ENCODE data around the gene NKAIN2.

Gene NKAIN2

GRCh38 chr6:123788319-123788718, 15.3 kb upstream of the NKAIN2 start:
- no peak for DNase-seq (ENCODE audit: low read depth)
- in situ Hi-C loops (cut with HindIII; ENCODE audit: low sequenced_read_pairs), result no loop called here
- no peak overlapping the region for H3K4me3 ChIP-seq (ENCODE audit: low read depth, low read length)
- TF ChIP-seq, protein P1, sequence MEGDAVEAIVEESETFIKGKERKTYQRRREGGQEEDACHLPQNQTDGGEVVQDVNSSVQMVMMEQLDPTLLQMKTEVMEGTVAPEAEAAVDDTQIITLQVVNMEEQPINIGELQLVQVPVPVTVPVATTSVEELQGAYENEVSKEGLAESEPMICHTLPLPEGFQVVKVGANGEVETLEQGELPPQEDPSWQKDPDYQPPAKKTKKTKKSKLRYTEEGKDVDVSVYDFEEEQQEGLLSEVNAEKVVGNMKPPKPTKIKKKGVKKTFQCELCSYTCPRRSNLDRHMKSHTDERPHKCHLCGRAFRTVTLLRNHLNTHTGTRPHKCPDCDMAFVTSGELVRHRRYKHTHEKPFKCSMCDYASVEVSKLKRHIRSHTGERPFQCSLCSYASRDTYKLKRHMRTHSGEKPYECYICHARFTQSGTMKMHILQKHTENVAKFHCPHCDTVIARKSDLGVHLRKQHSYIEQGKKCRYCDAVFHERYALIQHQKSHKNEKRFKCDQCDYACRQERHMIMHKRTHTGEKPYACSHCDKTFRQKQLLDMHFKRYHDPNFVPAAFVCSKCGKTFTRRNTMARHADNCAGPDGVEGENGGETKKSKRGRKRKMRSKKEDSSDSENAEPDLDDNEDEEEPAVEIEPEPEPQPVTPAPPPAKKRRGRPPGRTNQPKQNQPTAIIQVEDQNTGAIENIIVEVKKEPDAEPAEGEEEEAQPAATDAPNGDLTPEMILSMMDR (IDR thresholded peaks at IDR 0.05; ENCODE audit: low read depth, low read length, missing control alignments), result no peak

- TF ChIP-seq, protein P1 (IDR thresholded peaks at IDR 0.05; ENCODE audit: low read depth, low read length, missing control alignments), result no peak
- in situ Hi-C loops (cut with HindIII; ENCODE audit: low sequenced_read_pairs), result no loop called here
These were observed 9.5 kb upstream of the NKAIN2 start for GRCh38 chr6:123794190-123794589.

DNA sequence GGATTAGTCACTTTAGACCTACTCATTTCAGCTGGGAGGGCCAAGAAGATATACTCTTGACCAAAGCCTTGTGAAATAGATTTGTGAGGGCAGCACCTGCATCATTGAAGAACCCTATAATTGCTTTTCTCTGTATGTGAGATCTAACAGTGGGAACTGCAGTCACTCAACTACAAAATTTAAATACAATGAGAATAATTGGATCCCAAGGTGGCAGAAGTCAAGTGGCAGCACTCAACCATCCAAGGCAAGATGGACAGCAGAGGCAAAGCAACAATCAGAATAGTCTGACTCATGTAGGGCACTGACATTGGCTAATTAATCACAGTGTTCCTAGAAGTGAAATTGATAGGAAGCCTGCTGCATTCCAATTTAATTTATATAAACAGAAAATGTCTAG, 8.9 kb upstream of the NKAIN2 start:
- no peak overlapping the region for H3K4me3 ChIP-seq (ENCODE audit: low read depth, low read length)
- no peak for DNase-seq (ENCODE audit: low read depth)
- in situ Hi-C loops (cut with HindIII; ENCODE audit: low sequenced_read_pairs), result no loop called here
- TF ChIP-seq, protein P1 (IDR thresholded peaks at IDR 0.05; ENCODE audit: low read depth, low read length, missing control alignments), result no peak

More at GRCh38 chr6:123794190-123794589, 9.5 kb upstream of the NKAIN2 start:
- no peak overlapping the region for H3K4me3 ChIP-seq (ENCODE audit: low read depth, low read length)
- DNase-seq (ENCODE audit: low read depth), result no peak

GRCh38 chr6:123801067-123801466, 2.6 kb upstream of the NKAIN2 start:
- in situ Hi-C loops (cut with HindIII; ENCODE audit: low sequenced_read_pairs), result no loop called here
- TF ChIP-seq, protein P1 (IDR thresholded peaks at IDR 0.05; ENCODE audit: low read depth, low read length, missing control alignments), result no peak
- DNase-seq (ENCODE audit: low read depth), result no peak
- H3K4me3 ChIP-seq (ENCODE audit: low read depth, low read length), result no peak overlapping the region

DNA sequence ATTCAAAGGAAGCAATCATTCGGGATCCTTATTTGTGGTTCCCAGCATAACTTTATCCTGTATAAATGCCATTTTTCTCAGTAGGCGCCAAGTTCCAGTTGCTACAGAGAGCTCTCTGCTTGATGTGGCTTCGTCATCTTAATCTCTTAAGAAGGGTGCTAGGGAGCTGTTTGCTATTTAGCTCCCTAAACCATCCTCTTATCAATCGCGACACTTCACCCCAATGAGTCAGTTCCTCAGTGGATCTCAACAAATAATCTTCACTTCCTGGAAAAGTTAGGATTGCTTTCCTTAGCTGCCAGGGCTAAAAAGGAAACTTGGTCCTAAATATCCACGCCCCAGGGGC, 1.3 kb upstream of the NKAIN2 start:
- in situ Hi-C loops (cut with HindIII; ENCODE audit: low sequenced_read_pairs), result no loop called here
- peak overlapping the region; percentile 67 for H3K4me3 ChIP-seq (ENCODE audit: low read depth, low read length)
- TF ChIP-seq, protein P1 (IDR thresholded peaks at IDR 0.05; ENCODE audit: low read depth, low read length, missing control alignments), result no peak
- no peak for DNase-seq (ENCODE audit: low read depth)

DNA sequence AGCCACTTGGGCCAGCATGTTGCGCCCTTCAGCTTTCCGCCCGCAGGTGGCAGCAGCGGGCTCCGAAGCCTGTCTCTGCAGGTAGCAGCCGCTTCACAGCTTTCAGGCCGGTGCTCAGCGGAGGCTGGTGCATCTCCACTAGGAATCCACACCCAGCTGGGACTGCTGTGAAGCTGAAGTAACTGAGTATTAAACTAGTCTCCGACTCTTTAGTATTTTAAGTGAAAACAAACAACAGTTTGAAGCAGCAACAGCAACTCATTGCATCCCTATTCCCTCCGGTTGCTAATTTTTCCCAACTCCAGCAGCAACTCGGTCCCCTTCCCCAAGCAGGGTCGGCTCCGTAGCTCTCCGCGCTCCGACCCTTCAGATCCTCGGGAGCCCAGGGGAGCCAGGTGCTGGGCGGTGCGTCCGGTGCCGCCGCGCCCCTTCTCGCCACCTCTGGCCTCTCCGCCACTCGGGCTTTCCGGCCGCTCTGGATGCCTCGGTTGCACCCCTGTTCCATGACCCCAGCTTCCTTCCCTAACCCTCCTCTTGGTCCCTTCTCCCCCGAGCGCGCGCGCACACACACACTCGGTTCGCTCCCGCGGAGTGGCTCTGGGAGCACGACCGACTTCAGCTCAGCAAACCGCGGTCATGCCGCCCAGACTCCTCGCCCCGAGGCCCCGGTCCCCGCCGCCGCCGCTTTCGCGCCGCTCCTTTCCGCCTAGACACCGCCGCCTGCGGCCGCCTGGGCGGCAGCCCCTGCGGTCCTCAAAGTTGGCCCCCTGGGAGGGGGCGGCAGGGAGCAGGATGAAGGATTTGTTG, 765 bp upstream of the NKAIN2 start:
- in situ Hi-C loops (cut with HindIII; ENCODE audit: low sequenced_read_pairs), result no loop called here
- TF ChIP-seq, protein P1 (IDR thresholded peaks at IDR 0.05; ENCODE audit: low read depth, low read length, missing control alignments), result peak; percentile 97
- DNase-seq (ENCODE audit: low read depth), result peak; percentile 75
- H3K4me3 ChIP-seq (ENCODE audit: low read depth, low read length), result peak overlapping the region; percentile 67
